Transverse colon (tissue), 4 donors: ENCODE measurements around the gene NDRG2. TPM values are rescaled to one million over a fixed set of nuclear protein-coding genes. Genes with fewer than 3 reads are reported as not detected.

Experiments used
- DNase-seq: peaks from one replicate; pipeline ENCODE4 v3.0.0-alpha.2; 2019
- H3K27ac ChIP-seq, 4 donors: fragments of 200-600 bp; sonication (generic); 2 replicates each; pipeline ENCODE4 v1.5.1; 2016 to 2018; ENCODE audit warnings: inconsistent platforms in 4 of 4
- H3K27me3 ChIP-seq: fragments of 200-600 bp; sonication (generic); 2 replicates; pipeline ENCODE4 v1.5.1; 2017; ENCODE audit warnings: inconsistent platforms
- H3K36me3 ChIP-seq, 4 donors: fragments of 200-600 bp; sonication (generic); 2 replicates each; pipeline ENCODE4 v1.5.1; 2017 to 2019; ENCODE audit warnings: inconsistent platforms in 4 of 4
- H3K4me1 ChIP-seq, 4 donors: fragments of 200-600 bp; sonication (generic); 2 replicates each; pipeline ENCODE4 v1.5.1; 2017 to 2020; ENCODE audit warnings: inconsistent platforms in 4 of 4
- H3K4me3 ChIP-seq, 4 donors: fragments of 200-600 bp; sonication (generic); 1 replicate in 1 of 4; 2 replicates in 3 of 4; pipeline versions ENCODE4 v1.5.1 to v1.6.1; 2017 to 2019; ENCODE audit warnings: inconsistent platforms in 4 of 4
- H3K9me3 ChIP-seq, 2 donors: fragments of 200-600 bp; sonication (generic); 2 replicates each; pipeline ENCODE4 v1.5.1; 2017 to 2019; ENCODE audit warnings: inconsistent platforms in 2 of 2
- POLR2A ChIP-seq: fragments of 450-650 bp; IDR thresholded peaks from one replicate; pipeline ENCODE4 v1.6.1; 2016; ENCODE audit warnings: antibody characterized with exemption, mild to moderate bottlenecking, moderate library complexity
- POLR2AphosphoS5 ChIP-seq, 3 donors: sonication (generic); formaldehyde crosslinking; IDR thresholded peaks; one replicate each; pipeline ENCODE4 v1.6.1; 2016; ENCODE audit warnings: antibody characterized with exemption in 3 of 3
- WGBS, 2 donors: methylation state at CpG; one replicate each; pipeline ENCODE4 v1.1.5; 2018; ENCODE audit warnings: low coverage in 1 of 2; 5-methylcytosine and 5-hydroxymethylcytosine counted together
- in situ Hi-C, 4 donors: fragments of 200-750 bp; cut with MboI; loops; one replicate each; pipeline versions ENCODE4 v1.15.0 to v1.15.1; 2017; ENCODE audit warnings: low sequenced_read_pairs in 3 of 4, low pct_ligation_motif_present in 1 of 4, low pct_unique_long_range_greater_than_20kb in 1 of 4
- intact Hi-C: fragments of 100-400 bp; cut with DNase I; formaldehyde crosslinking; loops from one replicate; pipeline ENCODE4 v1.15.1; 2023; ENCODE audit warnings: low total_unique reads
- total RNA-seq, 4 donors: library from RNA; depleted of rRNA; stranded (reverse); fragments of >200 nt; gene quantifications; one replicate each; pipeline ENCODE4 v1.1.0, GENCODE V29; 2016
- TF ChIP-seq, protein P1 (sequence below), 5 experiments: fragments of 200-600 bp in 3 of 5; fragments of 450-650 bp in 2 of 5; sonication (generic) in 3 of 5; IDR thresholded peaks; 1 replicate in 2 of 5; 2 replicates in 3 of 5; pipeline ENCODE4 v1.5.1; 2016 to 2017; ENCODE audit warnings: antibody characterized with exemption in 5 of 5, inconsistent platforms in 3 of 5, mild to moderate bottlenecking in 2 of 5, moderate library complexity in 1 of 5

Gene NDRG2
- total RNA-seq, 4 donors from 2014 or later = 144 to 275 (median 192) TPM

DNA sequence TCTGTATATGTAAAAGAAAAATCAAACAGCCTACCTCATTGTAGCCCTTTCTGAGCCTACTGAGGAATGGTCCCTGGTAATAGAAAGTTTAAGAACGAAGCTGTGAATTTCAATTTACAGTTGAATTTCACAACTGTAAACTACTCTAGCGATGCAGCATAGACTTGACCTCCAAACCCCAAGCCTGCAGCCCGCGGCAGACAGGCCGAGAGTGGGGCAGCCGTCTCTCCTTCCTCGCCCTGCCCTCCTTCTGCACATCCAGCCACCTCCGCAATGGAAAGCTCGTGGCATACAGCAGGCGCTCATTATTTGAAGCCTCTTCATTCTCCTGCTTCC is 54.2 kb downstream of the NDRG2 start:
- Histone ChIP-seq H3K9me3 (no peaks in the 10 kb centered on the region), H3K27ac (peak overlapping the region in 3 of 4 donors; percentile 62 to 86 (median 80)), H3K36me3 (no peaks in the 10 kb centered on the region), H3K4me3 (peak overlapping the region in 3 of 4 donors; percentile 33 to 55 (median 37)), H3K27me3 (no peaks in the 10 kb centered on the region), H3K4me1 (peaks cover 0 to 5% (median 0%) of the 10 kb centered on the region in 4 donors)
- TF ChIP-seq POLR2AphosphoS5 (IDR thresholded peaks at IDR 0.05) (no peak), POLR2A (no peak)
- intact Hi-C loops (no loop called here), in situ Hi-C loops (loop anchor here in 1 of 4 donors (10.0 kb wide), 1 partner anchor 276 kb away; no protein-coding TSS in a partner anchor)
- 31 to 47% methylated on average over 7 to 10 of the region's 10 CpGs for WGBS, 2 donors
- no peak for DNase-seq

DNA sequence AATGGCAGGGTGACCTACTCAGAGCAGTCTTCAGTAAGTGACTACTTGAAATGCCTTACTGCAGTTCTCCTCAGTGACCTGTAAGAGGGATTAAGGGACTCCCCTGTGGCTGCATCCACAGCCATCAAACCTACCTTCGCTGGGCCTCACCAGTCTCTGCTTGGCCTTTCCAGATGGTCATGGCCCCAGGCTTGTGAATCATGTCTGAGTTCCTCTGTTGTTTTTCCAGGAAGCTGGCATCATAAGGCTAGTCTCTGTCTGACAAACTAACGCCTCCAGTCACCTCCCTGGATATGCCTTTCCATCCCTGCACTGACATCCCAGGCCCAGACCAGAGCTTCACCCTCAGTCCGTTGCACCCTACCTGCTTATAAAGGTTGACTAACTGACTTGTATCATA is 55.5 kb downstream of the NDRG2 start:
- 91% methylated on average over 3 of the region's 3 CpGs; no CpG with 5 or more reads in 1 of the 2 donors for WGBS, 2 donors
- intact Hi-C loops (no loop called here), in situ Hi-C loops (loop anchor here in 2 of 4 donors (10.0 kb wide), 1 partner anchor 115 kb away; no protein-coding TSS in a partner anchor)
- H3K36me3 ChIP-seq = no peaks in the 10 kb centered on the region
- H3K27me3 ChIP-seq = no peaks in the 10 kb centered on the region
- no peak overlapping the region for H3K27ac ChIP-seq
- H3K4me1 ChIP-seq = peaks cover 0 to 5% (median 0%) of the 10 kb centered on the region in 4 donors
- no peaks in the 10 kb centered on the region for H3K9me3 ChIP-seq
- DNase-seq = no peak
- no peak overlapping the region for H3K4me3 ChIP-seq
- TF ChIP-seq POLR2A = no peak
- TF ChIP-seq, protein P1, sequence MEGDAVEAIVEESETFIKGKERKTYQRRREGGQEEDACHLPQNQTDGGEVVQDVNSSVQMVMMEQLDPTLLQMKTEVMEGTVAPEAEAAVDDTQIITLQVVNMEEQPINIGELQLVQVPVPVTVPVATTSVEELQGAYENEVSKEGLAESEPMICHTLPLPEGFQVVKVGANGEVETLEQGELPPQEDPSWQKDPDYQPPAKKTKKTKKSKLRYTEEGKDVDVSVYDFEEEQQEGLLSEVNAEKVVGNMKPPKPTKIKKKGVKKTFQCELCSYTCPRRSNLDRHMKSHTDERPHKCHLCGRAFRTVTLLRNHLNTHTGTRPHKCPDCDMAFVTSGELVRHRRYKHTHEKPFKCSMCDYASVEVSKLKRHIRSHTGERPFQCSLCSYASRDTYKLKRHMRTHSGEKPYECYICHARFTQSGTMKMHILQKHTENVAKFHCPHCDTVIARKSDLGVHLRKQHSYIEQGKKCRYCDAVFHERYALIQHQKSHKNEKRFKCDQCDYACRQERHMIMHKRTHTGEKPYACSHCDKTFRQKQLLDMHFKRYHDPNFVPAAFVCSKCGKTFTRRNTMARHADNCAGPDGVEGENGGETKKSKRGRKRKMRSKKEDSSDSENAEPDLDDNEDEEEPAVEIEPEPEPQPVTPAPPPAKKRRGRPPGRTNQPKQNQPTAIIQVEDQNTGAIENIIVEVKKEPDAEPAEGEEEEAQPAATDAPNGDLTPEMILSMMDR (IDR thresholded peaks at IDR 0.05) = no peak

Other genes with a start within 250 kb of the NDRG2 start
- gene RNASE6, start 243.8 kb downstream of the NDRG2 start, total RNA-seq = 10 to 100 TPM in 2 of 4 donors, 1 to 10 TPM in 1, not detected in 1; 7.6 to 27.7 (median 17.0) TPM
- 100 to 1,000 TPM in 3 of 4 donors, 10 to 100 TPM in 1; 96.7 to 296 (median 177) TPM for gene RNASE1, start 222.2 kb downstream of the NDRG2 start, total RNA-seq
- not detected for gene RNASE3, start 133.7 kb downstream of the NDRG2 start, total RNA-seq
- 1 to 10 TPM in 1 of 4 donors, not detected in 3; 2.7 TPM for gene RNASE2, start 69.6 kb downstream of the NDRG2 start, total RNA-seq
- 100 to 1,000 TPM in 2 of 4 donors, 10 to 100 TPM in 2; 74.8 to 124 (median 108) TPM for gene METTL17, start 35.1 kb downstream of the NDRG2 start, total RNA-seq
- gene SLC39A2, start 25.8 kb downstream of the NDRG2 start, total RNA-seq = 1 to 10 TPM in 1 of 4 donors, under 1 TPM in 1, not detected in 2; 0.82 to 1.4 TPM
- gene TPPP2, start 5.2 kb upstream of the NDRG2 start, total RNA-seq = not detected
- gene RNASE13, start 9.7 kb upstream of the NDRG2 start, total RNA-seq = not detected
- gene RNASE7, start 17.3 kb upstream of the NDRG2 start, total RNA-seq = under 1 TPM in 1 of 4 donors, not detected in 3; 0.48 TPM
- not detected for gene RNASE8, start 32.8 kb upstream of the NDRG2 start, total RNA-seq
- gene ARHGEF40, start 45.2 kb upstream of the NDRG2 start, total RNA-seq = 100 to 1,000 TPM in 1 of 4 donors, 10 to 100 TPM in 3; 55.6 to 138 (median 62.2) TPM
- gene ZNF219, start 73.6 kb upstream of the NDRG2 start, total RNA-seq = 100 to 1,000 TPM in 2 of 4 donors, 10 to 100 TPM in 2; 68.4 to 135 (median 94.5) TPM
- 10 to 100 TPM; 13.1 to 63.7 (median 41.9) TPM for gene TMEM253, start 76.0 kb upstream of the NDRG2 start, total RNA-seq
- gene OR5AU1, start 131.0 kb upstream of the NDRG2 start, total RNA-seq = not detected
- 100 to 1,000 TPM; 192 to 343 (median 212) TPM for gene HNRNPC, start 244.4 kb upstream of the NDRG2 start, total RNA-seq